ENCODE data around the gene PRKG1. TPM values are rescaled to one million over a fixed set of nuclear protein-coding genes. Genes with fewer than 3 reads are reported as not detected.

The PRKG1 gene
- total and polyA plus RNA-seq, 2 of the 8 experiments (the other 6 are each of a cell fraction or from before 2014, with no cell fraction given) = 4.2 to 15.2 TPM

DNA sequence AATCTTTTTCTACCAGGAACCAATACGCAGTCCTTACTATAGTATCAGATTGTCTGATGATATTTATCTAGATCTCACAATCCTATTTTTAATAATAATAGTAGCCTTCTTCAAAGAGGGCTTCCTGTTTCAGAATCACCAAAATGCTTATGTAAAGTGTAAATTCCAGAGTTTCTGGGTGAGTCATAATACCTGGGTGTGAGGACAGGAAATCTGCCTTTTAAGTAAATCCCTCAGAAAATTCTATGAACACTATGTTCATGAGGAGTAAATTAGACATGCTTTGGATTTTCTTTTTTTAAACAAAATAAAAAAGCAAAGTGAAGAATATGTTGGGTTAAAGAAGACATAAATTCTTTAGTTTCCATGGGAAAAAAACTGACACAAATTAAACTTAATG is 1260.3 kb downstream of the PRKG1 start:
- H2BK120ac ChIP-seq (replicated peaks; ENCODE audit: low read depth, low read length) = no peak overlapping the region
- H3K4me3 ChIP-seq (ENCODE audit: extremely low read depth in 1 of 4, insufficient read depth in 2 of 4, low read depth in 3 of 4, low read length in 4 of 4) = no peak overlapping the region
- no peak overlapping the region for H4K91ac ChIP-seq (replicated peaks; ENCODE audit: insufficient read length, low read length)
- DNase-seq (ENCODE audit: low read depth in 1 of 2, low spot score in 2 of 2) (no peak), FAIRE-seq (no peak)
- H3K9ac ChIP-seq (replicated peaks in 1 of 4; ENCODE audit: extremely low read depth in 1 of 4, low read depth in 3 of 4, low read length in 3 of 4) = no peak overlapping the region
- no peak overlapping the region for H2AK5ac ChIP-seq (ENCODE audit: low read depth, low read length)
- no peak overlapping the region for H4K5ac ChIP-seq (ENCODE audit: insufficient read length, low read depth, low read length)
- no peaks in the 10 kb centered on the region for H3K36me3 ChIP-seq (ENCODE audit: control insufficient read depth in 2 of 4, insufficient read depth in 4 of 4, low read length in 3 of 4)
- 80% methylated on average over 1 of the region's 1 CpG; no CpG with 5 or more reads in 1 of the 2 experiments for WGBS, 2 experiments (ENCODE audit: extremely low coverage in 1 of 2, insufficient coverage in 1 of 2, insufficient read length in 1 of 2, insufficient replicate concordance in 2 of 2, low coverage in 1 of 2, low lambda C conversion rate in 2 of 2, missing lambda C conversion rate in 1 of 2)
- H3K4me1 ChIP-seq (replicated peaks in 1 of 4; ENCODE audit: control insufficient read depth in 3 of 4, insufficient read depth in 4 of 4, low read length in 3 of 4) = no peaks in the 10 kb centered on the region
- H3K4me2 ChIP-seq (ENCODE audit: insufficient read depth in 1 of 2, low read depth in 2 of 2, low read length in 2 of 2) = no peak overlapping the region
- H2BK20ac ChIP-seq (ENCODE audit: low read length) = no peak overlapping the region
- no peak overlapping the region for H2BK12ac ChIP-seq (ENCODE audit: low read depth, low read length)
- no peaks in the 10 kb centered on the region for H4K20me1 ChIP-seq (replicated peaks in 1 of 2; ENCODE audit: control insufficient read depth in 1 of 2, insufficient read depth in 2 of 2, low read length in 2 of 2)
- H2AFZ ChIP-seq (ENCODE audit: low read length) = no peak overlapping the region
- H2BK5ac ChIP-seq (ENCODE audit: low read depth, low read length) = no peak overlapping the region
- H3K79me1 ChIP-seq (ENCODE audit: low read depth, low read length) = no peaks in the 10 kb centered on the region
- no peaks in the 10 kb centered on the region for H3K9me3 ChIP-seq (ENCODE audit: insufficient read depth in 2 of 2, low read depth in 1 of 2, low read length in 1 of 2)
- H3K56ac ChIP-seq (replicated peaks; ENCODE audit: insufficient read length, low read depth, low read length) = no peak overlapping the region
- ChIA-PET POLR2A (ENCODE audit: partially characterized antibody) (no interaction called here), CTCF (ENCODE audit: partially characterized antibody) (no interaction called here)
- H3K27ac ChIP-seq (ENCODE audit: low read depth, low read length) = no peak overlapping the region
- H3K79me2 ChIP-seq (ENCODE audit: control insufficient read depth in 1 of 2, insufficient read depth in 2 of 2, low read length in 2 of 2) = no peaks in the 10 kb centered on the region
- H3K14ac ChIP-seq (ENCODE audit: insufficient read length) = no peak overlapping the region
- H3K18ac ChIP-seq (ENCODE audit: extremely low read depth, low read length) = no peak overlapping the region
- no peaks in the 10 kb centered on the region for H3K27me3 ChIP-seq (replicated peaks in 1 of 4; ENCODE audit: control insufficient read depth in 3 of 4, extremely low read depth in 1 of 4, insufficient read depth in 3 of 4, low read length in 3 of 4)
- H3K4ac ChIP-seq (replicated peaks; ENCODE audit: insufficient read length, low read depth, low read length) = no peak overlapping the region
- no peak overlapping the region for H2BK15ac ChIP-seq (ENCODE audit: low read length)
- H3K23ac ChIP-seq (ENCODE audit: insufficient read length) = no peak overlapping the region
- no peaks in the 10 kb centered on the region for H3K23me2 ChIP-seq (ENCODE audit: low read depth, low read length)
- H4K8ac ChIP-seq (ENCODE audit: extremely low read depth, insufficient read depth, low read length) = no peak overlapping the region
- TF ChIP-seq SP4 (IDR thresholded peaks at IDR 0.05; ENCODE audit: low read length) (no peak), ASH2L (IDR thresholded peaks at IDR 0.05; ENCODE audit: low read length) (no peak), FOSL1 (IDR thresholded peaks at IDR 0.05; ENCODE audit: insufficient read depth, low read depth, low read length) (no peak), HDAC2 (IDR thresholded peaks at IDR 0.05; ENCODE audit: borderline replicate concordance in 1 of 2, low read depth in 2 of 2, low read length in 2 of 2) (no peak), EZH2 (IDR thresholded peaks at IDR 0.05; ENCODE audit: low read depth, low read length, severe bottlenecking) (no peak), BACH1 (IDR thresholded peaks at IDR 0.05; ENCODE audit: low read length) (no peak), BCL11A (IDR thresholded peaks at IDR 0.05; ENCODE audit: low read depth in 2 of 2, low read length in 2 of 2) (no peak), CTBP2 (IDR thresholded peaks at IDR 0.05; ENCODE audit: borderline replicate concordance, insufficient read depth, insufficient read length, low read length) (no peak), TEAD4 (IDR thresholded peaks at IDR 0.05; ENCODE audit: low read depth, low read length) (no peak), SIRT6 (IDR thresholded peaks at IDR 0.05; ENCODE audit: low read length) (no peak), RAD21 (IDR thresholded peaks at IDR 0.05 in 1 of 2, conservative IDR thresholded peaks at IDR 0.05 in 1 of 2; ENCODE audit: low read depth in 2 of 2, low read length in 2 of 2) (no peak), JUND (IDR thresholded peaks at IDR 0.05; ENCODE audit: low read length) (no peak), RBBP5 (IDR thresholded peaks at IDR 0.05; ENCODE audit: borderline replicate concordance, low read depth, low read length) (no peak), KDM1A (IDR thresholded peaks at IDR 0.05; ENCODE audit: borderline replicate concordance, low read length) (no peak), POLR2A (IDR thresholded peaks at IDR 0.05; ENCODE audit: control extremely low read depth in 1 of 2, low read depth in 2 of 2, low read length in 2 of 2) (no peak), POLR2AphosphoS5 (IDR thresholded peaks at IDR 0.05; ENCODE audit: low read depth, low read length) (no peak)

Measured in H1 (cell line).